Large intestine (tissue), 3 donors: ENCODE data around the gene MATN4. TPM values are rescaled to one million over a fixed set of nuclear protein-coding genes. Genes with fewer than 3 reads are reported as not detected.

Source experiments
- DNase-seq, 2 donors: peaks; one replicate each; pipeline versions ENCODE4 v3.0.0 to v3.0.0-alpha.2; 2013
- H3K27ac ChIP-seq: one replicate; pipeline ENCODE4 v1.5.1; 2013; ENCODE audit warnings: low read length
- H3K27me3 ChIP-seq: 2 replicates; pipeline ENCODE4 v1.6.1; 2013; ENCODE audit warnings: low read length; ENCODE audit not compliant: control insufficient read depth, insufficient read depth
- H3K36me3 ChIP-seq: 2 replicates; pipeline ENCODE4 v1.6.1; 2013; ENCODE audit warnings: low read length; ENCODE audit not compliant: control insufficient read depth, insufficient read depth
- H3K4me1 ChIP-seq: one replicate; pipeline ENCODE4 v1.6.1; 2013; ENCODE audit warnings: low read length; ENCODE audit not compliant: control insufficient read depth, insufficient read depth
- H3K4me3 ChIP-seq: one replicate; pipeline ENCODE4 v1.5.1; 2013; ENCODE audit warnings: low read length
- H3K9me3 ChIP-seq: one replicate; pipeline ENCODE4 v1.6.1; 2013; ENCODE audit warnings: mild to moderate bottlenecking, low read depth, low read length, moderate library complexity; ENCODE audit not compliant: control insufficient read depth
- WGBS: methylation state at CpG from one replicate; pipeline ENCODE4 v1.1.5; 2013; ENCODE audit warnings: low lambda C conversion rate; ENCODE audit not compliant: insufficient coverage; 5-methylcytosine and 5-hydroxymethylcytosine counted together
- polyA plus RNA-seq: library from polyadenylated mRNA; unstranded; fragments of 120-200 nt; gene quantifications from one replicate; pipeline ENCODE4 v1.2.1, GENCODE V29; 2013

Gene MATN4
- polyA plus RNA-seq, 1 donor, result not detected

GRCh38 chr20:45247865-45248264 lies 60.2 kb downstream of the MATN4 start:
- DNase-seq, result no peak
- WGBS, result 100% methylated on average over 1 of the region's 1 CpG
- Histone ChIP-seq H3K4me1 (no peaks in the 10 kb centered on the region), H3K9me3 (no peaks in the 10 kb centered on the region), H3K27ac (no peak overlapping the region), H3K27me3 (peaks cover 27% of the 10 kb centered on the region), H3K36me3 (no peaks in the 10 kb centered on the region), H3K4me3 (no peak overlapping the region)

- H3K9me3 ChIP-seq, result no peaks in the 10 kb centered on the region
- H3K4me1 ChIP-seq, result no peaks in the 10 kb centered on the region
- H3K4me3 ChIP-seq, result no peak overlapping the region
- no peak for DNase-seq
- WGBS, result no CpG with 5 or more reads among the region's 6 CpGs
- no peaks in the 10 kb centered on the region for H3K36me3 ChIP-seq
- H3K27me3 ChIP-seq, result peaks cover 24% of the 10 kb centered on the region
- H3K27ac ChIP-seq, result no peak overlapping the region
These were observed 62.0 kb downstream of the MATN4 start for GRCh38 chr20:45246109-45246508.

Other genes starting within 250 kb of the MATN4 start
- gene KCNS1, start 207.2 kb downstream of the MATN4 start, polyA plus RNA-seq, result 1.2 TPM
- gene WFDC5, start 193.1 kb downstream of the MATN4 start, polyA plus RNA-seq, result not detected
- gene WFDC12, start 183.8 kb downstream of the MATN4 start, polyA plus RNA-seq, result not detected
- gene PI3, start 133.4 kb downstream of the MATN4 start, polyA plus RNA-seq, result 37.4 TPM
- gene SEMG1, start 101.3 kb downstream of the MATN4 start, polyA plus RNA-seq, result not detected
- not detected for gene SEMG2, start 86.9 kb downstream of the MATN4 start, polyA plus RNA-seq
- 20.1 TPM for gene SLPI, start 53.7 kb downstream of the MATN4 start, polyA plus RNA-seq
- not detected for gene RBPJL, start 1.5 kb downstream of the MATN4 start, polyA plus RNA-seq
- 87.8 TPM for gene SDC4, start 40.1 kb upstream of the MATN4 start, polyA plus RNA-seq
- gene SYS1, start 54.9 kb upstream of the MATN4 start, polyA plus RNA-seq, result 31.7 TPM
- gene TP53TG5, start 70.0 kb upstream of the MATN4 start, polyA plus RNA-seq, result 0.78 TPM
- 36.1 TPM for gene DBNDD2, start 100.0 kb upstream of the MATN4 start, polyA plus RNA-seq
- gene PIGT, start 107.8 kb upstream of the MATN4 start, polyA plus RNA-seq, result 91.6 TPM
- 2.8 TPM for gene WFDC2, start 161.5 kb upstream of the MATN4 start, polyA plus RNA-seq
- not detected for gene SPINT3, start 207.3 kb upstream of the MATN4 start, polyA plus RNA-seq
- gene WFDC6, start 231.2 kb upstream of the MATN4 start, polyA plus RNA-seq, result not detected
- not detected for gene EPPIN, start 239.1 kb upstream of the MATN4 start, polyA plus RNA-seq